Karpas-422 (cell line): ENCODE results near the gene BRICD5. TPM values are rescaled to one million over a fixed set of nuclear protein-coding genes. Genes with fewer than 3 reads are reported as not detected.

Experiments
- DNase-seq: peaks from one replicate; pipeline ENCODE4 v3.0.0-alpha.2; 2015
- H2AFZ ChIP-seq: fragments of 200-600 bp; sonication (generic); 2 replicates; pipeline ENCODE4 v1.6.1; 2014; ENCODE audit warnings: antibody characterized with exemption, low read length, mixed read lengths
- H3K27ac ChIP-seq: fragments of 200-600 bp; sonication (generic); 2 replicates; pipeline ENCODE4 v1.5.1; 2014; ENCODE audit warnings: mild to moderate bottlenecking, low read length, moderate library complexity
- H3K27me3 ChIP-seq: fragments of 200-600 bp; sonication (generic); 2 replicates; pipeline ENCODE4 v1.6.1; 2014; ENCODE audit warnings: low read length, mixed read lengths
- H3K36me3 ChIP-seq: fragments of 200-600 bp; sonication (generic); 2 replicates; pipeline ENCODE4 v1.6.1; 2014; ENCODE audit warnings: low read length, mixed read lengths; ENCODE audit not compliant: insufficient read depth
- H3K4me1 ChIP-seq: fragments of 200-600 bp; sonication (generic); 2 replicates; pipeline ENCODE4 v1.6.1; 2014; ENCODE audit warnings: mild to moderate bottlenecking, low read length, mixed read lengths
- H3K4me2 ChIP-seq: fragments of 200-600 bp; sonication (generic); 2 replicates; pipeline ENCODE4 v1.6.1; 2014; ENCODE audit warnings: low read length, low read depth, mild to moderate bottlenecking; ENCODE audit not compliant: poor library complexity, severe bottlenecking
- H3K4me3 ChIP-seq: fragments of 200-600 bp; sonication (generic); 2 replicates; pipeline ENCODE4 v1.5.1; 2014; ENCODE audit warnings: mild to moderate bottlenecking, antibody characterized with exemption, low read length, mixed read lengths
- H3K79me2 ChIP-seq: fragments of 200-600 bp; sonication (generic); 2 replicates; pipeline ENCODE4 v1.6.1; 2014; ENCODE audit warnings: mild to moderate bottlenecking, low read length, mixed read lengths
- H3K9ac ChIP-seq: fragments of 200-600 bp; sonication (generic); 2 replicates; pipeline ENCODE4 v1.6.0; 2014; ENCODE audit warnings: low read length
- H3K9me2 ChIP-seq: fragments of 200-600 bp; sonication (generic), shearing (Covaris generic); replicated peaks from 2 replicates; pipeline ENCODE4 v1.6.0; 2014; ENCODE audit warnings: mild to moderate bottlenecking, low read length, moderate library complexity; ENCODE audit not compliant: insufficient read depth
- H3K9me3 ChIP-seq: fragments of 300-700, 200-600 bp; sonication (generic); 2 replicates; pipeline ENCODE4 v1.6.1; 2014; ENCODE audit warnings: low read length, mixed read lengths
- H4K20me1 ChIP-seq: fragments of 200-600 bp; sonication (generic); 2 replicates; pipeline ENCODE4 v1.6.1; 2014; ENCODE audit warnings: mild to moderate bottlenecking, antibody characterized with exemption, low read length, low read depth; ENCODE audit not compliant: insufficient read depth
- total RNA-seq: library from RNA; depleted of rRNA; stranded (reverse); fragments of >200 nt; shearing (Covaris generic); gene quantifications from 2 replicates; pipeline ENCODE4 v1.2.3, GENCODE V29; 2014; ENCODE audit warnings: low replicate concordance

Gene BRICD5
- total RNA-seq, 1 experiment from 2014 or later: 3.7 TPM

DNA sequence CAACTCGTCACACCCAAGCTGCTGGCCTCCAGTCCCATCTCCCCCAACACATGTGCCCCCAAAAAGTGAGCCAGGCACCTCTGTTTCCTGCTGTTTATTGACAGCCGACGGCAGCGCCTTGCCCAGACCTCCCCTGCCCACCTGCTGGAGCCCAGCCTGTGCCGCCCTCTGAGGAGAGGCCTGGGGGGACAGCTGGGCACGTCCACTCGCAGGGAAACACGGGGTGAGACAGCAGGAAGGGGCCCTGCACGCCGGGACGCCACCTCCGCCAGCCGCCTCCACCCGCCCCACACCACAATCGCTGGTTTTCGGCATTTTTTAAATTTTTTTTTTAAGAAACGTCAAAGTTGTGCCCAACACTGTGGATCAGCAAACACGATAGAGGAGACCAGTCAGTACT lies 33.6 kb downstream of the BRICD5 start:
- Histone ChIP-seq H4K20me1 (no peaks in the 10 kb centered on the region), H3K27me3 (no peaks in the 10 kb centered on the region), H3K4me2 (no peak overlapping the region), H3K4me1 (no peaks in the 10 kb centered on the region), H3K9me3 (no peaks in the 10 kb centered on the region), H3K4me3 (no peak overlapping the region), H3K79me2 (no peaks in the 10 kb centered on the region), H2AFZ (no peak overlapping the region), H3K27ac (no peak overlapping the region), H3K9ac (no peak overlapping the region), H3K9me2 (no peaks in the 10 kb centered on the region), H3K36me3 (peaks cover 19% of the 10 kb centered on the region)
- no peak for DNase-seq

DNA sequence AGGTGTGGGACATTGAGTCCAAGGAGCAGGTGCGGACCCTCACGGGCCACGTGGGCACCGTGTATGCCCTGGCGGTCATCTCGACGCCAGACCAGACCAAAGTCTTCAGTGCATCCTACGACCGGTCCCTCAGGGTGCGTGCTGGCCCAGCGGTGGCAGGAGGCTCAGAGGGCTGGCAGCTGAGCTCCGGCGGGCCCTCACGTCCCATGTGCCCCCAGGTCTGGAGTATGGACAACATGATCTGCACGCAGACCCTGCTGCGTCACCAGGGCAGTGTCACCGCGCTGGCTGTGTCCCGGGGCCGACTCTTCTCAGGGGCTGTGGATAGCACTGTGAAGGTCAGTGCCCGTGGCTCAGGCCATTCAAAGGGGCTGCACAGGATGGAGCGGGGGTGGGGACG lies 34.6 kb downstream of the BRICD5 start:
- DNase-seq: no peak
- H3K9me3 ChIP-seq: no peaks in the 10 kb centered on the region
- no peak overlapping the region for H3K27ac ChIP-seq
- H3K4me2 ChIP-seq: no peak overlapping the region
- no peaks in the 10 kb centered on the region for H3K9me2 ChIP-seq
- H3K4me3 ChIP-seq: no peak overlapping the region
- peaks cover 19% of the 10 kb centered on the region for H3K36me3 ChIP-seq
- no peaks in the 10 kb centered on the region for H3K27me3 ChIP-seq
- no peak overlapping the region for H2AFZ ChIP-seq
- H4K20me1 ChIP-seq: no peaks in the 10 kb centered on the region
- no peaks in the 10 kb centered on the region for H3K4me1 ChIP-seq
- H3K79me2 ChIP-seq: no peaks in the 10 kb centered on the region
- no peak overlapping the region for H3K9ac ChIP-seq

DNA sequence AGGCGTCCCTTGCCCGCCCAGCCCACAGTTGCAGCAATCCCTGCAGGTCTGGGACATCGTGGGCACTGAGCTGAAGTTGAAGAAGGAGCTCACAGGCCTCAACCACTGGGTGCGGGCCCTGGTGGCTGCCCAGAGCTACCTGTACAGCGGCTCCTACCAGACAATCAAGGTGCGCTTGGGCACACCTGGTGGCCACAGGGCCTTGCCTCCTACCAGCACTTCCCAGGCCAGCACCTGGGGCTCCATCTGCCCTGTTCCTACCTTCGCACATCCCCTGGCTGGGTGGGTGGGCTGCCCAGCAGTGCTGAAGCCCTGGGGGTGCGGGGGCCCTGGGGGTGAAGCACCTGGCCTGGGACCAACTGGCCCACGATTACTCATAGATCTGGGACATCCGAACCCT lies 35.2 kb downstream of the BRICD5 start:
- H3K27ac ChIP-seq: no peak overlapping the region
- no peaks in the 10 kb centered on the region for H4K20me1 ChIP-seq
- H3K79me2 ChIP-seq: no peaks in the 10 kb centered on the region
- H3K9me3 ChIP-seq: no peaks in the 10 kb centered on the region
- no peaks in the 10 kb centered on the region for H3K4me1 ChIP-seq
- no peaks in the 10 kb centered on the region for H3K9me2 ChIP-seq
- H3K36me3 ChIP-seq: peaks cover 19% of the 10 kb centered on the region
- DNase-seq: no peak
- no peak overlapping the region for H2AFZ ChIP-seq
- H3K4me2 ChIP-seq: no peak overlapping the region
- H3K27me3 ChIP-seq: no peaks in the 10 kb centered on the region
- no peak overlapping the region for H3K4me3 ChIP-seq
- H3K9ac ChIP-seq: no peak overlapping the region

DNA sequence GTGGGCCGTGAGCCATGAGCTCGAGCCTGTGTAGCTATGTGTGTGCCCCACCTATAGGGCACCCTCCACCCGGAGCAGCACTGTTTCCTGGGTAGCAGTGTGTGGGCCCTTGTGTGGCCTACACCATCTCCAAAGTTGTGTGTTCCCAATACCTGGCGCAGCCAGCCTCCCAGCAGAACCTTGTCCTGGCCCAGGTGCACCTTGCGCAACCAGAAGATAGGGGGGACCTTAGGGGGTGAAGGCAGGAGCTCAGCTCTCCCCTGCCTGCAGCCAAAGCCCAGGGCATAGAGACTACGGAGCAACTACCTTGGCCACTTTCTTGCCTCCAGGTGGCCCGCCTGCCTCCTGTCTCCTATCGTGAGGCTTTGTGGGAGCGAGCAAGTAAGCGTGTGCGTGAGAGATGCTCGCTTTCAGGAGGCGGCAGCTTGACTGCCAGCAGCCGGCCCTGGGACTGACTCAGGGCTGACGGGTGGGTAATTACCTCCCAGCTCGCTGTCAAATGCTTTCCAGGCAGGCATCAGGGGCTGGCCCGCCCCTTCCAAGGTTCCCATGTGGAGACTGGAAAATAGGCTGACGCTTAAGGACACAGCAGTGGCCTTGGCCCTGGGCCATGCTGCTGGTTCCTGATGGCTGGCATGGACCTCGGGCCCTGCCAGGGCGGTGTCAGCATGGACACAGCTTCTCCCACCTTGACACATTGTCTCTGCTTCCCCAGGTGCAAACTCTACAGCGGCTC lies 36.1 kb downstream of the BRICD5 start:
- no peaks in the 10 kb centered on the region for H3K79me2 ChIP-seq
- H3K9ac ChIP-seq: no peak overlapping the region
- no peak overlapping the region for H3K27ac ChIP-seq
- no peaks in the 10 kb centered on the region for H3K9me3 ChIP-seq
- no peaks in the 10 kb centered on the region for H3K27me3 ChIP-seq
- no peak overlapping the region for H3K4me2 ChIP-seq
- H3K4me1 ChIP-seq: no peaks in the 10 kb centered on the region
- peaks cover 19% of the 10 kb centered on the region for H3K36me3 ChIP-seq
- no peak overlapping the region for H2AFZ ChIP-seq
- no peak overlapping the region for H3K4me3 ChIP-seq
- no peaks in the 10 kb centered on the region for H4K20me1 ChIP-seq
- H3K9me2 ChIP-seq: no peaks in the 10 kb centered on the region
- DNase-seq: no peak

- Histone ChIP-seq H3K27ac (no peak overlapping the region), H3K4me2 (no peak overlapping the region), H3K9me2 (no peaks in the 10 kb centered on the region), H3K4me3 (no peak overlapping the region), H3K4me1 (no peaks in the 10 kb centered on the region), H3K9ac (no peak overlapping the region), H3K36me3 (peaks cover 19% of the 10 kb centered on the region), H3K79me2 (no peaks in the 10 kb centered on the region), H4K20me1 (no peaks in the 10 kb centered on the region), H3K27me3 (no peaks in the 10 kb centered on the region), H2AFZ (no peak overlapping the region), H3K9me3 (no peaks in the 10 kb centered on the region)
- DNase-seq: no peak
These were observed 36.7 kb downstream of the BRICD5 start for GRCh38 chr16:2173916-2174315.

DNA sequence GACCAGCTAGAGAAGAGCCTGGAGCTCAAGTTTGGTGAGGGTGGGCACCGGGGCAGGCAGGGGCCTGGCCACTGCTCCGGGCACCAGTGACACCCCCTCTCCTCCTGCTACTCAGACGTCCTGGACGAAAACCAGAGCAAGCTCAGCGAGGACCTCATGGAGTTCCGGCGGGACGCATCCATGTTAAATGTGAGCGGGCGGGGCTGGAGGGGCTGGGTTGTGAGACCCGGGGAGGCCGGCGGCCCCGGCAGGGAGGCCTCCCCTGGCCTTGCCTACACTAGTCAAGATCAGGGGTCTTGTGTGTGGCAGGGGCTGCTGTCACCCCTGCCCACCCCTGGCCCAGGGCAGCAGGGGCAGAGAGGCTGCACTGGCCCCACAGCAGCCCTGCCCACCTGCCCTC lies 37.3 kb downstream of the BRICD5 start:
- no peaks in the 10 kb centered on the region for H4K20me1 ChIP-seq
- no peak overlapping the region for H3K27ac ChIP-seq
- no peak overlapping the region for H3K4me2 ChIP-seq
- no peaks in the 10 kb centered on the region for H3K9me2 ChIP-seq
- H3K4me1 ChIP-seq: no peaks in the 10 kb centered on the region
- H3K79me2 ChIP-seq: no peaks in the 10 kb centered on the region
- peaks cover 19% of the 10 kb centered on the region for H3K36me3 ChIP-seq
- no peaks in the 10 kb centered on the region for H3K9me3 ChIP-seq
- H3K9ac ChIP-seq: no peak overlapping the region
- no peaks in the 10 kb centered on the region for H3K27me3 ChIP-seq
- no peak overlapping the region for H3K4me3 ChIP-seq
- no peak overlapping the region for H2AFZ ChIP-seq
- no peak for DNase-seq

GRCh38 chr16:2172688-2173335 lies 37.9 kb downstream of the BRICD5 start:
- H3K27me3 ChIP-seq: no peaks in the 10 kb centered on the region
- no peaks in the 10 kb centered on the region for H3K9me2 ChIP-seq
- DNase-seq: no peak
- H3K4me3 ChIP-seq: no peak overlapping the region
- no peaks in the 10 kb centered on the region for H4K20me1 ChIP-seq
- no peaks in the 10 kb centered on the region for H3K9me3 ChIP-seq
- H3K27ac ChIP-seq: no peak overlapping the region
- no peaks in the 10 kb centered on the region for H3K4me1 ChIP-seq
- no peaks in the 10 kb centered on the region for H3K79me2 ChIP-seq
- H3K9ac ChIP-seq: no peak overlapping the region
- H3K36me3 ChIP-seq: peaks cover 19% of the 10 kb centered on the region
- no peak overlapping the region for H2AFZ ChIP-seq
- no peak overlapping the region for H3K4me2 ChIP-seq

DNA sequence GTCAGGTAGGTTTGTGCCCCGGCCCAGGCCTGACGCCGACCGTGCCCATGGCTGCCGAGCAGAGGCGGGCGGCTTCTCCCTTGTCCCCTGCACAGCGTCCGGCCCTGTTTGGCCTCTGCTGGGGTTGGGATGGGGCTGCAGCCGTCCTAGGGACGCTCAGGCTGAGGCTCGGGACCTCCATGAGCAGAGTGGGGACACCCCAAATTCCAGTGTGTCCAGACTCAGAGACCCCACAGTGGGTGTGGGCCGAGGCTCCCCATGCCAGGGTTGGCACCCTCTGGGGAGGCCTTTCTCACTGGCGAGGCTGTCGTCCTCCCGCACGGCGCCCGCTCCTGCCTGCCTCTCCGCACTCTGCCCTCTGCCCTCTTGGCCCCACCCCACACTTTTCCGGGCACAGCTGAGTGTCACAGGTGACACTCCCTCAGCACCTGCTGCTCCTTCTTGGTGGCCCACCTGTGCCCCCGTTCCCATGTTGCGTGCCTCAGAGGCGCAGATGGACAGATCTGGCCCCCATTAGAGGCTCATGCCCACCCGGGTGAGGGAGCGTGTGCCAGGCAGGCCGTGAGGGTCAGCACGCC lies 39.0 kb downstream of the BRICD5 start:
- peaks cover 13% of the 10 kb centered on the region for H3K36me3 ChIP-seq
- no peak overlapping the region for H2AFZ ChIP-seq
- H4K20me1 ChIP-seq: no peaks in the 10 kb centered on the region
- H3K4me3 ChIP-seq: no peak overlapping the region
- H3K79me2 ChIP-seq: no peaks in the 10 kb centered on the region
- no peaks in the 10 kb centered on the region for H3K9me2 ChIP-seq
- H3K9me3 ChIP-seq: no peaks in the 10 kb centered on the region
- no peak overlapping the region for H3K9ac ChIP-seq
- no peaks in the 10 kb centered on the region for H3K4me1 ChIP-seq
- H3K27ac ChIP-seq: no peak overlapping the region
- DNase-seq: no peak
- no peaks in the 10 kb centered on the region for H3K27me3 ChIP-seq
- H3K4me2 ChIP-seq: no peak overlapping the region
